IMR-90 (cell line): ENCODE measurements around the gene CFAP73.

Experiments used
- CTCF ChIP-seq: conservative IDR thresholded peaks from 2 replicates; pipeline ENCODE4 v1.5.1; 2012; ENCODE audit warnings: mild to moderate bottlenecking, low read depth, low read length, improper control_type of control experiment
- FOS ChIP-seq: fragments of 150-350 bp; IDR thresholded peaks from 2 replicates; pipeline ENCODE4 v1.6.1; 2016; ENCODE audit warnings: low read depth, low read length
- MAFK ChIP-seq: IDR thresholded peaks from 2 replicates; pipeline ENCODE4 v1.6.1; 2012; ENCODE audit warnings: low read depth, low read length, improper control_type of control experiment
- MXI1 ChIP-seq: IDR thresholded peaks from 2 replicates; pipeline ENCODE4 v1.6.1; 2012; ENCODE audit warnings: low read depth, mild to moderate bottlenecking, low read length, moderate library complexity, borderline replicate concordance
- NFE2L2 ChIP-seq: fragments of 150-350 bp; IDR thresholded peaks from 2 replicates; pipeline ENCODE4 v1.6.1; 2016; ENCODE audit warnings: low read depth, mild to moderate bottlenecking, low read length
- POLR2A ChIP-seq: IDR thresholded peaks from 2 replicates; pipeline ENCODE4 v1.6.1; 2012; ENCODE audit warnings: mild to moderate bottlenecking, low read depth, low read length
- RAD21 ChIP-seq: IDR thresholded peaks from 2 replicates; pipeline ENCODE4 v1.6.1; 2012; ENCODE audit warnings: low read length, improper control_type of control experiment
- RFX5 ChIP-seq: IDR thresholded peaks from 2 replicates; pipeline ENCODE4 v1.8.0; 2012; ENCODE audit warnings: low read depth, mild to moderate bottlenecking, low read length, moderate library complexity
- USF2 ChIP-seq: fragments of 150-350 bp; IDR thresholded peaks from 2 replicates; pipeline ENCODE4 v1.6.1; 2017; ENCODE audit warnings: mild to moderate bottlenecking, antibody characterized with exemption, low read length, low read depth

- TF ChIP-seq NFE2L2 (no peak), CTCF (no peak), RAD21 (no peak), POLR2A (no peak), USF2 (no peak), FOS (no peak), MAFK (no peak), RFX5 (no peak), MXI1 (no peak)
These were observed 7.8 kb downstream of the CFAP73 start for GRCh38 chr12:113157218-113157859.
